HepG2 (cell line): ENCODE measurements around the gene CEP104. TPM values are rescaled to one million over a fixed set of nuclear protein-coding genes. Genes with fewer than 3 reads are reported as not detected.

ENCODE experiments used
- ASH2L ChIP-seq: fragments of 300-600, 200-600 bp; sonication (generic); IDR thresholded peaks from 2 replicates; pipeline ENCODE4 v1.7.0; 2017; ENCODE audit warnings: low read depth, mild to moderate bottlenecking, moderate library complexity, mixed read lengths, low read length; ENCODE audit not compliant: insufficient read length
- ATF1 ChIP-seq: IDR thresholded peaks from 2 replicates; pipeline ENCODE4 v1.6.1; 2016; ENCODE audit warnings: mild to moderate bottlenecking, control low read depth
- ATF7-NPFF ChIP-seq: sonication (generic); formaldehyde crosslinking; IDR thresholded peaks from 2 replicates; pipeline ENCODE4 v1.8.1; 2023; ENCODE audit warnings: mild to moderate bottlenecking, low read depth, missing genetic modification reagents, moderate library complexity
- FOXA1 ChIP-seq, 2 experiments: fragments of 450-650 bp in 1 of 2; sonication (generic) in 1 of 2; formaldehyde crosslinking in 1 of 2; IDR thresholded peaks; 2 replicates each; pipeline versions ENCODE4 v1.4.0 to v1.6.1; 2016 to 2020; ENCODE audit warnings: missing genetic modification reagents in 1 of 2
- FOXC1 ChIP-seq: sonication (generic); formaldehyde crosslinking; IDR thresholded peaks from 2 replicates; pipeline ENCODE4 v1.8.0; 2022; ENCODE audit warnings: mild to moderate bottlenecking, missing genetic modification reagents, borderline replicate concordance
- HCFC1 ChIP-seq: fragments of 150-350 bp; IDR thresholded peaks from 2 replicates; pipeline ENCODE4 v1.6.1; 2014; ENCODE audit warnings: low read depth, low read length
- KLF6 ChIP-seq: IDR thresholded peaks from 2 replicates; pipeline ENCODE4 v1.8.0; 2016; ENCODE audit warnings: missing biosample characterization, missing genetic modification reagents
- NFATC3 ChIP-seq: sonication (generic); formaldehyde crosslinking; IDR thresholded peaks from 2 replicates; pipeline ENCODE4 v1.5.1; 2020; ENCODE audit warnings: mild to moderate bottlenecking, missing genetic modification reagents
- NFE2L2 ChIP-seq: fragments of 150-350 bp; IDR thresholded peaks from 2 replicates; pipeline ENCODE4 v1.6.1; 2014; ENCODE audit warnings: low read length
- PTBP1 ChIP-seq: fragments of 200-400 bp; formaldehyde crosslinking; IDR thresholded peaks from 2 replicates; pipeline ENCODE4 v1.6.1; 2018; ENCODE audit warnings: low read length, low read depth; ENCODE audit not compliant: poor library complexity, severe bottlenecking
- SSRP1 ChIP-seq: IDR thresholded peaks from 2 replicates; pipeline ENCODE4 v1.6.1; 2016; ENCODE audit warnings: control low read depth
- TBX2 ChIP-seq: sonication (generic); formaldehyde crosslinking; IDR thresholded peaks from 2 replicates; pipeline ENCODE4 v1.5.0; 2020; ENCODE audit warnings: missing genetic modification reagents, mild to moderate bottlenecking, borderline replicate concordance
- ZBTB39 ChIP-seq: sonication (generic); formaldehyde crosslinking; IDR thresholded peaks from 2 replicates; pipeline ENCODE4 v1.5.0; 2020; ENCODE audit warnings: missing genetic modification reagents
- ZBTB46 ChIP-seq: sonication (generic); formaldehyde crosslinking; IDR thresholded peaks from 2 replicates; pipeline ENCODE4 v1.4.0; 2020; ENCODE audit warnings: mild to moderate bottlenecking, missing genetic modification reagents, borderline replicate concordance
- ZFP82 ChIP-seq: sonication (generic); formaldehyde crosslinking; IDR thresholded peaks from 2 replicates; pipeline ENCODE4 v1.5.1; 2020; ENCODE audit warnings: mild to moderate bottlenecking, missing genetic modification reagents, borderline replicate concordance
- ZNF180 ChIP-seq: sonication (generic); formaldehyde crosslinking; IDR thresholded peaks from 2 replicates; pipeline ENCODE4 v1.4.0; 2020; ENCODE audit warnings: low read depth, missing genetic modification reagents, borderline replicate concordance
- ZNF329 ChIP-seq: sonication (generic); formaldehyde crosslinking; IDR thresholded peaks from 2 replicates; pipeline ENCODE4 v1.9.0; 2021; ENCODE audit warnings: low read depth, mild to moderate bottlenecking, missing genetic modification reagents
- ZNF460 ChIP-seq: sonication (generic); formaldehyde crosslinking; IDR thresholded peaks from 2 replicates; pipeline ENCODE4 v1.5.1; 2020; ENCODE audit warnings: missing genetic modification reagents, mild to moderate bottlenecking, borderline replicate concordance
- ZNF616 ChIP-seq: sonication (generic); formaldehyde crosslinking; IDR thresholded peaks from 2 replicates; pipeline ENCODE4 v1.5.0; 2020; ENCODE audit warnings: low read depth, mild to moderate bottlenecking, missing genetic modification reagents
- ZNF747 ChIP-seq: sonication (generic); formaldehyde crosslinking; IDR thresholded peaks from 2 replicates; pipeline ENCODE4 v1.8.1; 2023; ENCODE audit warnings: missing genetic modification reagents, mild to moderate bottlenecking, borderline replicate concordance
- polyA plus RNA-seq, 8 experiments: library from polyadenylated mRNA; depleted of rRNA in 3 of 8; stranded (reverse) in 7 of 8; unstranded in 1 of 8; fragments of >200 nt; fragmentation: Illumina TruSeq in 4 of 8; extraction: Trizol in 4 of 8; gene quantifications; 2 replicates each; pipeline versions ENCODE4 v1.2.1 to v1.2.3, GENCODE V29; 2011 to 2016; ENCODE audit warnings: low read depth in 4 of 8, missing spikeins in 1 of 8, mixed read lengths in 1 of 8; ENCODE audit not compliant: insufficient read depth in 1 of 8
- total RNA-seq, 5 experiments: library from RNA; depleted of rRNA; stranded (reverse); fragments of >200 nt; fragmentation: Illumina TruSeq; extraction: Trizol; gene quantifications; 2 replicates each; pipeline ENCODE4 v1.2.3, GENCODE V29; 2016; ENCODE audit warnings: low read depth in 1 of 5
- TF ChIP-seq, protein P1 (sequence below): sonication (generic); formaldehyde crosslinking; IDR thresholded peaks from 2 replicates; pipeline ENCODE4 v1.5.1; 2020; ENCODE audit warnings: mild to moderate bottlenecking, missing genetic modification reagents, moderate library complexity

The CEP104 gene
- total and polyA plus RNA-seq, 2 of the 13 experiments (the other 11 are each of a cell fraction or from before 2014, with no cell fraction given) = 20.4 to 30.1 TPM

DNA sequence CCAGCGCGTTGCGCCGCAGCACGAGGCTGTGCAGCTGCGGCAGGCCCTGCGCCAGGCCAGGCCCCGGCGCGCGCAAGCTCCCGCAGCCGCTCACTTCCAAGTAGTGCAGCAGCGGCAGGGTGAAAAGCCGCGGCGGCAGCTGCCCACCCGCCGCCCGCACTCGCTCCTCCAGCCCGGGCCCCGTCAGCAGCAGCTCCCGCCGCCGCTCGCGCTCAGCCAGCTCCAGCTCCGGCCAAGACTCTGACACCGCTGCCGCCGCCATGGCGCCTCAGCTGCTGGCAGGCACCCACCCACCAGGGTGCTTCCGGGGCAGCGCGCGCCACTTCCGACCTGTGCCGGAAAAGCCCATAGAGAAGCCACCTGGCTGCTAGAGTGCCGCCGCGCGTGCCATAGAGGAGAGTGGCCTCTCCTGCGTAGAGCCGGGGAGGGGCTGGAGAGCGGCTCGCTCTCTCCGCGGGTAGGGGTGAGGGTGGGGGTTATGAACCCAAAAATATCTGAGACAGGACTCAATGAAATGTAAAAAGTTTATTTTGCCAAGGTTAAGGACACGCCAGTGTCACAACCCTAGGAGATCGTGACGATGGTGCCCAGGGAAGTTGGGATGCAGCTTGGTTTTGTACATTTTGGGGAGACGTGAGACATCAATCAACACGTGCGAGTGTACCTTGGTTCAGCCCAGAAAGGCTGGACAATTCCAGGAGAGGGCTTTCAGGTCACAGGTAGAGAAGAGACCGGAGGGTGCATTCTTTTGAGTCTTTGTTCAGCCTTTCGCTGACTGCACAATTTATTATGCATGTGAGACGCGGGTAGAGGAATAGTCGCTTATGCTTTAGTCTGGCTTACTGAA lies 60.6 kb downstream of the CEP104 start, which contains the start of gene LRRC47 (continued):
- TF ChIP-seq ZBTB39 = no peak
- TF ChIP-seq ZNF616 (CRISPR knock-in tag) = no peak
- TF ChIP-seq PTBP1 = peak; percentile 89
- 0 out of 2 replicates have a peak, but pooled peaks have one; percentile 20 for TF ChIP-seq FOXC1 (CRISPR knock-in tag)
- no peak for TF ChIP-seq ZNF180
- TF ChIP-seq NFATC3 (CRISPR knock-in tag) = no peak
- no peak for TF ChIP-seq ATF7-NPFF (CRISPR knock-in tag)
- TF ChIP-seq ZNF747 (CRISPR knock-in tag) = peak; percentile 53; the same call in 1 of the 2 replicates
- TF ChIP-seq SSRP1 = no peak
- no peak for TF ChIP-seq FOXA1 (IDR thresholded peaks at IDR 0.05)
- no peak for TF ChIP-seq FOXA1 (CRISPR knock-in tag; IDR thresholded peaks at IDR 0.05)
- no peak for TF ChIP-seq NFE2L2
- TF ChIP-seq, protein P1, sequence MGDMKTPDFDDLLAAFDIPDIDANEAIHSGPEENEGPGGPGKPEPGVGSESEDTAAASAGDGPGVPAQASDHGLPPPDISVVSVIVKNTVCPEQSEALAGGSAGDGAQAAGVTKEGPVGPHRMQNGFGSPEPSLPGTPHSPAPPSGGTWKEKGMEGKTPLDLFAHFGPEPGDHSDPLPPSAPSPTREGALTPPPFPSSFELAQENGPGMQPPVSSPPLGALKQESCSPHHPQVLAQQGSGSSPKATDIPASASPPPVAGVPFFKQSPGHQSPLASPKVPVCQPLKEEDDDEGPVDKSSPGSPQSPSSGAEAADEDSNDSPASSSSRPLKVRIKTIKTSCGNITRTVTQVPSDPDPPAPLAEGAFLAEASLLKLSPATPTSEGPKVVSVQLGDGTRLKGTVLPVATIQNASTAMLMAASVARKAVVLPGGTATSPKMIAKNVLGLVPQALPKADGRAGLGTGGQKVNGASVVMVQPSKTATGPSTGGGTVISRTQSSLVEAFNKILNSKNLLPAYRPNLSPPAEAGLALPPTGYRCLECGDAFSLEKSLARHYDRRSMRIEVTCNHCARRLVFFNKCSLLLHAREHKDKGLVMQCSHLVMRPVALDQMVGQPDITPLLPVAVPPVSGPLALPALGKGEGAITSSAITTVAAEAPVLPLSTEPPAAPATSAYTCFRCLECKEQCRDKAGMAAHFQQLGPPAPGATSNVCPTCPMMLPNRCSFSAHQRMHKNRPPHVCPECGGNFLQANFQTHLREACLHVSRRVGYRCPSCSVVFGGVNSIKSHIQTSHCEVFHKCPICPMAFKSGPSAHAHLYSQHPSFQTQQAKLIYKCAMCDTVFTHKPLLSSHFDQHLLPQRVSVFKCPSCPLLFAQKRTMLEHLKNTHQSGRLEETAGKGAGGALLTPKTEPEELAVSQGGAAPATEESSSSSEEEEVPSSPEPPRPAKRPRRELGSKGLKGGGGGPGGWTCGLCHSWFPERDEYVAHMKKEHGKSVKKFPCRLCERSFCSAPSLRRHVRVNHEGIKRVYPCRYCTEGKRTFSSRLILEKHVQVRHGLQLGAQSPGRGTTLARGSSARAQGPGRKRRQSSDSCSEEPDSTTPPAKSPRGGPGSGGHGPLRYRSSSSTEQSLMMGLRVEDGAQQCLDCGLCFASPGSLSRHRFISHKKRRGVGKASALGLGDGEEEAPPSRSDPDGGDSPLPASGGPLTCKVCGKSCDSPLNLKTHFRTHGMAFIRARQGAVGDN (CRISPR knock-in tag) = peak; percentile 75
- no peak for TF ChIP-seq ZBTB46 (CRISPR knock-in tag)
- TF ChIP-seq TBX2 (CRISPR knock-in tag) = peak; percentile 76
- no peak for TF ChIP-seq ZNF329 (CRISPR knock-in tag)
- peak; percentile 66; the same call in 1 of the 2 replicates for TF ChIP-seq ZFP82 (CRISPR knock-in tag)
- peak; percentile 72 for TF ChIP-seq HCFC1
- 0 out of 2 replicates have a peak, but pooled peaks have one; percentile 19 for TF ChIP-seq ATF1 (CRISPR knock-in tag)
- peak; percentile 83 for TF ChIP-seq ASH2L
- TF ChIP-seq KLF6 (CRISPR knock-in tag) = 0 out of 2 replicates have a peak, but pooled peaks have one; percentile 51
- no peak for TF ChIP-seq ZNF460 (CRISPR knock-in tag)
